GM18519 (cell line): ENCODE results near the gene PEAK1.

Source experiments
- ATAC-seq: cut with Tn5 transposase; IDR thresholded peaks from one replicate; pipeline ENCODE4 v1.9.1; 2021; ENCODE audit warnings: mild to moderate bottlenecking, moderate library complexity; ENCODE audit not compliant: unreplicated experiment, low FRiP score

The PEAK1 gene

GRCh38 chr15:77251662-77252061 is 168.2 kb downstream of the PEAK1 start:
- ATAC-seq, result no peak

DNA sequence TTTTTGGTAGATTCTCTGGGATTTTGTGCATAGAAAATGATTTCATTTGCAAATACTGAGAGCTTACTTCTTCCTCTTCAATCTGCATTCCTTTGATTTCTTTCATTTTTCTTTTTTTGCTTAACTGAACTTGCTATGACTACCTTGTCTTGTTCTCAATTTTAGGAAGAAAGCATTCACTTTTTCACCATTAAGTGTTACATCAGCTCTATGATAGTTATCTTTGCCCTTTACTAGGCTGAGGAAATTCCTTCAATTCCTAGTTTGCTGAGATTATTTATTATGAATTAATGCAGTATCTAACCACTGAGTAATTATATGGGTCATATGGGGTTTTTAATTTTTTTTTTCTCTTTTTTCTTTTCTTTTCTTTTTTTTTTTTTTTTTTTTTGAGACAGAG is 172.8 kb downstream of the PEAK1 start:
- no peak for ATAC-seq

GRCh38 chr15:77243716-77244401 is 176.0 kb downstream of the PEAK1 start:
- no peak for ATAC-seq

- ATAC-seq, result no peak
Measured at GRCh38 chr15:77243135-77243534, 176.8 kb downstream of the PEAK1 start.

DNA sequence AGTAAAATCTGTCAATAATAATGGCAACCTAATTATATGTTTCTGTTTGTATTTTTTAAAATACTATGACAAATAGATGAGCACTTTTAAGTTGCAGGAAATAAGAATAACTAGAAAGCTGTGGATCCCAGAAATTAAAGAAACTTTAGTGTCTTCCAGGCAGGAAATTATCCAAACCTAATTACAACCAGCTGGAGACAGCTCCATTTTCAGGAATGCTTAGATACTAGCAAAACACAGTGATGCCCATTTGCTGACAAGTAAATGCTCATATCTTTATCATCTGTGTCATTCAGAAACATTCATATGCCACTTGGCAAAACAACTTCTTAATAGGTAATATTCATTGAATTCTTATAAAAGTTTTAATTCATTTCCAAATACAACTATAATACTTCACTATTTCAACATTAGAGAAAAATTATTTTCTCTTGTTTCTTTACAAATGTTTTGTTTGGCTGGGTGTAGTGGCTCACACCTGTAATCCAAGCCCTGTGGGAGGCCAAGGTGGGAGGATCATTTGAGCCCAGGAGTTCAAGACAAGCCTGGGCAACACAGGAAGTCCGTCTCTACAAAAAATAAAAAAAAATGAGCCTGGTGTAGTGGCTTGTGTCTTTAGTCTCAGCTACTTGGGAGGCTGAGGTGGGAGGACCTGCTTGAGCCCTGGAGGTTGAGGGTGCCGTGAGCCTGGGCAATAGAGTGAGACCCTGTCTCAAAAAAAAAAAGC is 179.9 kb downstream of the PEAK1 start:
- ATAC-seq, result no peak

DNA sequence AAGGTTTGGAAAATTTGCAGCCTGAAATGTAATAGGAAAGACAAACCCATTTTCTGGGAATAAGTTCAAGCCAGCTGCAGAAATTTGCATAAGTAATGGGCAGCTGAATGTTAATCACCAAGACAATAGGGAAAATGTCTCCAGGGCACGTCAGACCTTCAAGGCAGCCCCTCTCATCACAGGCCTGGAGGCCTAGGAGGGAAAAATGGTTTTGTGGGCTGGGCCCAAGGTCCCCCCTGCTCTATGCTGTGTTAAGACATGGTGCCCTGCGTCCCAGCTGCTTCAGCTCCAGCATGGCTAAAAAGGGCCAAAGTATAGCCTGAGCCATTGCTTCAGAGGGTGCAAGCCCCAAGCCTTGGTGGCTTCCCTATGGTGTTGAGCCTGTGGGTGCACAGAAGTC is 184.3 kb downstream of the PEAK1 start:
- no peak for ATAC-seq

DNA sequence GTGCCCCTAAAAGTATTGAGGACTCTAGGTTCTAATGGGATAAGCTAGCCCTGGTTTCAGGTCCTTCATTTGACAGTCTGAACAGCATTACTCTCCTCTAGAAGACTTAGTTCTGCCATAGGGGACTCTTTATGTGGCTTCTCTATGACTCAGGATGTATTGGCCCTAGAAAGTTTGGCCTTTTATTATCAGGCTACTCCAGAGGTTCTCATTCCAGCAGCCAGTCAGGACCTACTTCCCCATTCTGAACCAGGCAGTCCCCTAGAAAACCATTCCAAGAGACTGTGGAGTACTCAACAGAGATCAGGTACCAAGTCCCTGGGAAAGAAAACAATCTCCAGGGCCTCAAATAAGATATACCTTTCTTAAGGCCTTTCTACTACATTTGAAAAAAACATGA is 191.1 kb downstream of the PEAK1 start:
- no peak for ATAC-seq

GRCh38 chr15:77226652-77227051 is 193.3 kb downstream of the PEAK1 start:
- ATAC-seq, result no peak

GRCh38 chr15:77225646-77226045 is 194.3 kb downstream of the PEAK1 start:
- no peak for ATAC-seq

DNA sequence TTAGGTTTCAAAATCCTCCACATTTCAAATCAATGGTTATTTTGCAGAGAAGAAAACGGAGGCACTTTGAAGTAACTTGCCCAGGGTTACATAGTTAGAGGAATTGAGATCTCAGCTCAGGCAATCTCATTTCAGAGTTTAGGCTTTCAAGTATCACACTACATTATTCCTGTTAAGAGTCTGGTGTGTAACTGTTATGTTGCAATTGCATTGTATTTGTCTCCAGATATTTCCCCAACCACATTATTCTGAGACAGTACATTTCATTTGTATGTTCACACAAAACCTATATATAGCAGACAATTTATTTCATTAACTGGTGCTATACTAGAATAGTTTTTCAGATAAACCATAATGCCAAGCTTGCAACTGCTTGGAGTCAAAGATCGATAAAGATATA is 194.8 kb downstream of the PEAK1 start:
- ATAC-seq, result no peak

DNA sequence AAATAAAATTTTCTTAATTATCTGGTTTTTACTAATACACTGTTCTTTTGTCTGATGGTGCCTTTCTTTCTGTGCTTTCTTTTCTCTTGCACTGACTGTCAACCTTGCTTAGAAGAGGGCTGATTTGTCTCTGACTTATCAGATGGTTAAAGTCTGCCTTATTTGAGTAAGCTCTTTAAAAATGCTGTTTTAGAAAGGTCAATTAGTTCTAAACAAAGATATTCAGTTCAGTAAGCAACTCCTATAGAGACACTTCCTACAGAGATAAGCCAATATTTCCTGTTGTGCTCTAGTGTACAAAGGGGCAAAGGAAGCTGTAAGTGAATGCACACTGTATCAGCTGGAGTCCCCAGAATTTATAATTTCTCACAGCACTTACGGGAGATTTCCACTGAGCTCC is 195.6 kb downstream of the PEAK1 start:
- ATAC-seq, result no peak

- ATAC-seq, result no peak
Measured at GRCh38 chr15:77221708-77222107, 198.2 kb downstream of the PEAK1 start.

- ATAC-seq, result no peak
Measured at GRCh38 chr15:77221174-77221573, 198.7 kb downstream of the PEAK1 start.

DNA sequence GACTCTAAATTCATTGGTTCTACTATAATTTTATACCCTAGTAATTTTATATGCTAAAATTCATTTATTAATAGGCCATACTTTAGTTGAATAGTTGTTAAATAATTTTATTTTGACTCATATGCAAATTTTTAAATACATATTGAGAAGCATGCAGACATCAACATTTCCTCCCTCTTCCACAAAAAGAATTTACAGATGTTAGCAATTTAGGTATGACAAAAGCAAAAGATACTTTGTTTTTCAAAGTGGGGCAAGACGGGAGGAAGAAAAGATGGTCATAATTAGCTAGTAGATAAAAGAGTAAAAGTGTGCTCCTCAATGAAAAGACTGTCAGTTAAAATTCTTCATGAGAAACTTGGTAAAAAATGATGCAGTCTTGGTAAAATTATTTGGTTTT is 200.1 kb downstream of the PEAK1 start:
- ATAC-seq, result no peak

DNA sequence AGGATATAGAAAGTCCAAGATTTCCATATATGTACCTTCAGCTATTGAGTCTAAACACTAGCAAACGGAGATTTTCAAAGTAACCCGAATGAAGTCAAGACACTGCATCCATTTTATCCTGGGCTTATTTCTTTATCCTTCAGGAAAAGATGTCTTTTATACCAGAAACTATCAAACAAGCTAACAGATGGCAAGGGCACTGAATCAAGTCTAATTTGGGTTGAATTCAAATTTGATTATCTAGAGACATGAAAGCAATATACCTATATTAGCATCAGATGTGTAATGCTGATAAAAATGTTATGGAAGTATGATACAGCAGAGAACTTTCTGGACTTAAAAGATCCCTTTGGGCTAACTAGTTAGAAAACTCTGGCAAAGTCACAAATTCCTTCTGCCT is 210.7 kb downstream of the PEAK1 start:
- ATAC-seq, result no peak

DNA sequence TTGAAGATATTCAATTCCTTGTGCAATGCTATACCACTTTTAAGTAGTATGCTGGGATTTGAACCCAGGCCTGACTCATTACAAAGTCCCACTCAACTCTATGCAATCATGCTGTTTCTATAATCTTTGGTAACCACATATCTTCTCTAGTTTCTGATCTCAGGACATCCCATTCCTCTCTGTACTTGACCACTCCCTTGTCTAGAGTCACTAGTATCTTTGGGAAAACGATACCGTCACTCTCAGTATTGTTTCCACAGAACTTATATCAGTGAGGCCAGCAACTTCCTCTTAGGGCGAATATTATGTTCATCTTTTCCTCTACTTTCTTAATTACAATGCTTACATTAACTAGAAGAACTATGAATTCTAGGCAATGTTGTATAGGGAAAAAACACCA is 211.7 kb downstream of the PEAK1 start:
- ATAC-seq, result no peak

GRCh38 chr15:77201665-77202064 is 218.2 kb downstream of the PEAK1 start:
- no peak for ATAC-seq

GRCh38 chr15:77196381-77196780 is 223.5 kb downstream of the PEAK1 start:
- no peak for ATAC-seq

DNA sequence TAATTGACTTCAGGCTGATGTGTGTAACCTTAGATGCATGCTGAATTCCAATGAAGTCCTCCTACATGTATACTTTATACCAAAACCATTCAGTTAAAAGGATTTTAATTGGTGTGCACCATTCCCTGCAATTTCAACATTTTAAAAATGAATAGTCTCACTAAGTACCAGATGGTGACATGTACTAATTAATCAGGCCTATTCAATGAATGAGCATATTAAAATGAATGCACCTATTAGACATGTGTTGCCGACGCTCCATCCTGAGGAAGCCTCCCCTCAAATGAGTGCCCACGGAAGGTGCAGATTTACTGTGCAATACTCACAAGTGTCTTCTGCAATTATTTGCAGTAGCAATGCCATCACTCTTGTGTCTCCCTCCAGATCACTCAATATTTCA is 224.3 kb downstream of the PEAK1 start:
- ATAC-seq, result no peak

DNA sequence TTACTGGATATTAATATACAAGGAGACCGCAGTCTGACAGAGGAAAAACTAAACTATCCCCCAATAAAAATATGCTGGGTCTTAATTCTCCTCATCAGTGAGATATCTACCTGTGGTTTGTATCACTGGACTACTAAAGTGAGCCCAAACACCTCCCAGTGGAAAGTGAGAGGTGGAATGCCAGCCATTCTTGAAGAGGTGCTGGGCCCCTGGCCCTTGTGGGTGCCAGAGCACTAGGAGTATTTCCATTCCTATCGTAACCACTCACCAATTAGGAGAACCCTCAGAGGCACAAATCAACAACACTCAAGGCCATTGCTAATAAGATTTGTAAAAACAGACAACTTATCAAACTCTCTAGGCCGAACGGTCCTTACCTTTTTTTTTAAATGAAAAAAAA is 227.5 kb downstream of the PEAK1 start:
- no peak for ATAC-seq

GRCh38 chr15:77191230-77191834 is 228.6 kb downstream of the PEAK1 start:
- ATAC-seq, result no peak
